A673 (cell line): ENCODE data around the gene RBP4. TPM values are rescaled to one million over a fixed set of nuclear protein-coding genes. Genes with fewer than 3 reads are reported as not detected.

Experiments used
- BruUV-seq: library from RNA; stranded (reverse); fragments of 400-500 nt; replicated peaks from 2 replicates; lab custom pipeline; 2021; lab: Mats Ljungman, UMichigan
- CTCF ChIA-PET: fragments of 300-600 bp; sonication (Branson Sonifier 250); formaldehyde crosslinking; loops from one replicate; lab custom pipeline; 2022; ENCODE audit warnings: antibody characterized with exemption; lab: Charles Lee
- POLR2A ChIA-PET: fragments of 300-600 bp; sonication (Branson Sonifier 250); formaldehyde crosslinking; loops from one replicate; lab custom pipeline; 2022; ENCODE audit warnings: antibody characterized with exemption; ENCODE audit not compliant: low non-redundant PET; lab: Charles Lee
- DNase-seq: peaks from one replicate; pipeline ENCODE4 v3.0.0-alpha.2; 2015; ENCODE audit warnings: low spot score
- H3K27ac ChIP-seq: fragments of 200-600 bp; sonication (generic); 2 replicates; pipeline ENCODE4 v1.5.1; 2016; ENCODE audit warnings: mixed run types, low read depth, mild to moderate bottlenecking, mixed read lengths, antibody characterized with exemption, low read length; ENCODE audit not compliant: poor library complexity, severe bottlenecking
- H3K27me3 ChIP-seq: fragments of 200-600 bp; sonication (generic); replicated peaks from 2 replicates; pipeline ENCODE4 v1.6.1; 2017; ENCODE audit warnings: mixed run types, low read depth, mild to moderate bottlenecking, mixed read lengths, antibody characterized with exemption, low read length; ENCODE audit not compliant: insufficient read depth, poor library complexity
- H3K36me3 ChIP-seq: fragments of 200-600 bp; sonication (generic); 2 replicates; pipeline ENCODE4 v1.6.1; 2016; ENCODE audit warnings: mixed run types, mild to moderate bottlenecking, mixed read lengths, antibody characterized with exemption, low read length; ENCODE audit not compliant: insufficient read depth, poor library complexity, severe bottlenecking
- H3K4me1 ChIP-seq: fragments of 200-600 bp; sonication (generic); 2 replicates; pipeline ENCODE4 v1.6.1; 2017; ENCODE audit warnings: mixed run types, mild to moderate bottlenecking, mixed read lengths, antibody characterized with exemption, low read length; ENCODE audit not compliant: insufficient read depth, poor library complexity, severe bottlenecking
- H3K4me3 ChIP-seq: fragments of 200-600 bp; sonication (generic); 2 replicates; pipeline ENCODE4 v1.5.1; 2016; ENCODE audit warnings: low read depth, mixed run types, mild to moderate bottlenecking, mixed read lengths, low read length; ENCODE audit not compliant: poor library complexity, severe bottlenecking
- H3K9me3 ChIP-seq: fragments of 200-600 bp; sonication (generic); 2 replicates; pipeline ENCODE4 v1.6.1; 2016; ENCODE audit warnings: mixed run types, low read depth, mild to moderate bottlenecking, mixed read lengths, antibody characterized with exemption, low read length; ENCODE audit not compliant: poor library complexity, severe bottlenecking
- CTCF ChIP-seq: fragments of 300-800, 200-600 bp; sonication (generic); conservative IDR thresholded peaks from 2 replicates; pipeline ENCODE4 v1.5.1; 2017; ENCODE audit warnings: low read depth, mild to moderate bottlenecking, antibody characterized with exemption, low read length, moderate library complexity, mixed read lengths
- EZH2 ChIP-seq: fragments of 200-600 bp; sonication (generic); IDR thresholded peaks from 2 replicates; pipeline ENCODE4 v1.6.1; 2017; ENCODE audit warnings: borderline replicate concordance, low read depth, mild to moderate bottlenecking, mixed read lengths, antibody characterized with exemption, low read length; ENCODE audit not compliant: poor library complexity, severe bottlenecking
- intact Hi-C: fragments of 100-400 bp; cut with micrococcal nuclease; formaldehyde crosslinking; loops from one replicate; pipeline ENCODE4 v1.10.0; 2022; ENCODE audit not compliant: unreplicated experiment
- total RNA-seq: library from RNA; stranded (reverse); gene quantifications from 2 replicates; pipeline ENCODE4 v1.2.3, GENCODE V29; 2021

The RBP4 gene
- total RNA-seq, 1 experiment from 2014 or later: not detected

GRCh38 chr10:93604146-93604545, 3.1 kb upstream of the RBP4 start:
- H3K27ac ChIP-seq: no peak overlapping the region
- intact Hi-C loops: no loop called here
- TF ChIP-seq EZH2: no peak
- no peak for TF ChIP-seq CTCF
- no peak for DNase-seq
- no TSS peak for BruUV-seq
- no peaks in the 10 kb centered on the region for H3K36me3 ChIP-seq
- no peaks in the 10 kb centered on the region for H3K9me3 ChIP-seq
- CTCF ChIA-PET: no interaction called here
- H3K27me3 ChIP-seq: peaks cover 59% of the 10 kb centered on the region
- POLR2A ChIA-PET: no interaction called here
- H3K4me1 ChIP-seq: no peaks in the 10 kb centered on the region
- no peak overlapping the region for H3K4me3 ChIP-seq

GRCh38 chr10:93603023-93603422, 2.0 kb upstream of the RBP4 start:
- intact Hi-C loops: no loop called here
- CTCF ChIA-PET: no interaction called here

DNA sequence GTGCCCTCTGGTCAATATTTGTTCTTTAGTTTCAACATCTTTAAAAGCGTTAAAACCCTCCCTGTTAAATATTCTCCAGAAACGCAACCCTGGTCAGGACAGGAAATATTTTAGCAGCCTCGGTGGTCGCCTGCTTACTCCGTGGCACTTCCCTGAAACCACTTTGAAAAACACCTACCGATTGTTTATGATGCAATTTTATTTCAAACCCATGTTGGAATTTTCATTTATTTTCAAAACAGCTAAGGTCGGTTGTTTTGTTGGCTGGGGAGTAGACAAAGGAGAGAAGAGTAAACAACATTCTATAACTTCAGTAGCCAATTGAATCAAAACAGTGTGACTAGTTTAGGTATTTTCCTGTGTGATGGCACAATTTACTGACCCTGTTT, 733 bp upstream of the RBP4 start:
- ChIA-PET CTCF (no interaction called here), POLR2A (no interaction called here)
- DNase-seq: no peak
- no peaks in the 10 kb centered on the region for H3K9me3 ChIP-seq
- no TSS peak for BruUV-seq
- intact Hi-C loops: no loop called here
- peaks cover 55% of the 10 kb centered on the region for H3K27me3 ChIP-seq
- H3K36me3 ChIP-seq: no peaks in the 10 kb centered on the region
- no peak overlapping the region for H3K4me3 ChIP-seq
- no peak for TF ChIP-seq EZH2
- no peak for TF ChIP-seq CTCF
- no peak overlapping the region for H3K27ac ChIP-seq
- H3K4me1 ChIP-seq: no peaks in the 10 kb centered on the region

More at GRCh38 chr10:93603023-93603422, 2.0 kb upstream of the RBP4 start:
- H3K4me3 ChIP-seq: no peak overlapping the region
- BruUV-seq: no TSS peak
- H3K9me3 ChIP-seq: no peaks in the 10 kb centered on the region
- peaks cover 58% of the 10 kb centered on the region for H3K27me3 ChIP-seq
- no peak for DNase-seq
- H3K4me1 ChIP-seq: no peaks in the 10 kb centered on the region
- POLR2A ChIA-PET: no interaction called here
- H3K36me3 ChIP-seq: no peaks in the 10 kb centered on the region
- TF ChIP-seq CTCF (no peak), EZH2 (no peak)
- H3K27ac ChIP-seq: no peak overlapping the region
